Activated CD8-positive, alpha-beta memory T cell treated with anti-CD3 and anti-CD28 coated beads, Interleukin-2, amount 50 U/mL, for 1 hour (primary cell): ENCODE data around the gene NCEH1.
"Not testable (repeated sequence)": the region's sequence is repeated elsewhere in the genome, so short reads cannot be mapped to it uniquely, and the experiment has no call there.

Experiments
- DNase-seq: peaks from one replicate; pipeline ENCODE4 v3.0.0-alpha.2; 2020; ENCODE audit errors: extremely low read depth

Gene NCEH1

DNA sequence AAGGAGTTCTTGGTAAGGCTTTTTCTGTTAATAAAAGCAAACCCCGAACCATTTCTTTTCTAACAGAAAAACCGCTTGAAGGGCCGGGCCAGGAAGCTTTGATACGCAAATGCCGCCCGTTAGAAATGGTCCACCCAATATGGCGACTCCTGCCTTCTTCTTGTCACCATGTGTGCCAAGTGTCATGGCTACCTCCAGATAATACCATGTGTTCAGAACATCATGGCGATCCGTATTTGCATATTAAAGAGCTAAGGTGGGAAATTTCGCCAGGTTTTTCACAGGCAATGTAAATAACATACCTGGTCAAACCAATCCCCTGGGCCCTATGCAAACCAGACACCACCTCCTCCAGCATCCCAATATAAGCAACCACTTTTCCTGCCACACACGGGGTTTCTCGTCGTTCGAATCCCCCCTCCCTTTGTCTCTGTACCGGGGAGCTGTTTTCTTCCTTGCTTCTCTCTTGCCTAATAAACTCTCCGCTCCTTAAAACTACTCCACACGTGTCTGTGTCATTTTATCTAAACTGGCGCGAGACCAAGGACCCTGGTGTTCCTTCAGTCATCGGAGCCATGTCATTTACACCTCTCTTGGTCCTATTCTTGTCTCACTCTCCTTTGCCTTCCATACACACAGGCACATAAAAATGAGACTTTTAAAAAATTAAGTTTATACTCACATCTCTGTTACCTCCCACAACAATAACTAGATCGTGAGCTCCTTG, 34.5 kb downstream of the NCEH1 start:
- DNase-seq, result no peak

DNA sequence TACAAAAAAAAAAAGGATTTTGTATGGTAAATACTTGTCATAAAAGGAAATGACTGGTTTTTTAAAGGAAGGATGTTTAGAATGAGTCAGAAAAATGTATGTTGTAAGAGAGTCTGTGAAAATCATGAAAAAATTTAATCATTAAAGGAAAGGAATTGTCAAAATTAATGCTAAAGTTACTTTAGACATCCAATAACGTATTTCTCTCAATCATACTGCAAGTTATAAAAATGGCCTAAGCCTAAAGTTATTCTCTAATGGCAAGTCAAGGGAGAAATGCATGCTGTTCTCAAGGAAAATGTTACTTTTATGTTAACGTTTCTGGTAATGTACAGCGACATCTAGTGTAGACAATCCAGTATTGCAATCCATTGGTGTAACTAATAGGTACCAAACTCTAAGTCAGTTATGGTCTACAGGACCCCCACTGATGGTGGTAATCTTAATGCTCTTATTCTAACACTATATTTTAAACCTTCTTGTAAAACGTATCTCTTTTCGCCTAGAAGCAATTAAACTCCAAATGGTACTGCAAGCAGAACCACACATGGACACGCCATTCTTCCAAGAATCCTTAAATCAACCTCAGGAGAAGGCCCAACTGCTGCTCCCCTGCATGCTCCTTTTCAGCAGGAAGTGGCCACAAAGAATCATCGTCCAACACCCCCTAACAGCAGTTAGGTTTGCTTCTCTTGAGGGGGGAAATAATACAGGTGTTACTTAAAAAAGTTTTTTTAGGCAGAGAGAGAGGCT, 35.2 kb downstream of the NCEH1 start:
- DNase-seq, result no peak

DNA sequence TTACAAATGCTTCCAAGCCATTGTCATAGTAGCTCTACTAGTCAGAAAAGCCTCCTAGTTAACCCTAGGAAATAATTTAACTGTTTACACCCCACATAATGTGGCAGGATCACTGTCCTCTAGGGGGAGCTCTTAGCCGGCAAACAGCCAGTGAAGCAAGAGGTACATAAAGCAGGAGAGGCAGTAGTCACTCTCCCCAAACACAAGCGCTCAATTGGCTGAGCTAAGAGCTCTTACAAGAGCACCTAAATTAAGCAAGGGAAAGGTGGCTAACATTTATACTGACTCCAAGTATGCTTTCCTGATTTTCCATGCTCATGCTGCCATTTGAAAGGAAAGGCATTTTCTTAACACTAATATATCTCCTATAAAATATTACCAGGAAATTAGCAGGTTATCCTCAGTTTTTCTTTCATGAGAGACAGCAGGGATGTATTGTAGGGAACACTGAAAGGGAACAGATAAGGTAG, 37.6 kb downstream of the NCEH1 start:
- no peak for DNase-seq

DNA sequence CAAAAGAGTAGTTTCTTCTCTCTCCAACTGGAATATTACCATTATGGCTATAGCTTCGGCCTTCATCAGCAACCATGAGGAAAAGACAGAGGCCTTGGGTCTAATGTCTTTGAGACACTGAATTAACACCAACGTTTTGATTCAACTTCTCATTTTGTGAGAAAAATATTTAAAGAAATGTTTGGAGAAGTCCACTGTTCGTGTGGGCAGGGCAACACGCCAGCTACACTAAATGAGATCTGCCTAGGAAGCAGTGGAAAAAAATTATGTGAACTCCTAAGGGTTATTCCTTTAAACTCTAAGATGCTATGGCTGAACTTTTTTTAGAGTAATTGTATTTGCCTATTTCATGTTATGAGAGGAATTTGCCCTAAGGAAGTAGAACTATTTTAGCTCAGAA, 41.8 kb downstream of the NCEH1 start:
- no peak for DNase-seq

DNA sequence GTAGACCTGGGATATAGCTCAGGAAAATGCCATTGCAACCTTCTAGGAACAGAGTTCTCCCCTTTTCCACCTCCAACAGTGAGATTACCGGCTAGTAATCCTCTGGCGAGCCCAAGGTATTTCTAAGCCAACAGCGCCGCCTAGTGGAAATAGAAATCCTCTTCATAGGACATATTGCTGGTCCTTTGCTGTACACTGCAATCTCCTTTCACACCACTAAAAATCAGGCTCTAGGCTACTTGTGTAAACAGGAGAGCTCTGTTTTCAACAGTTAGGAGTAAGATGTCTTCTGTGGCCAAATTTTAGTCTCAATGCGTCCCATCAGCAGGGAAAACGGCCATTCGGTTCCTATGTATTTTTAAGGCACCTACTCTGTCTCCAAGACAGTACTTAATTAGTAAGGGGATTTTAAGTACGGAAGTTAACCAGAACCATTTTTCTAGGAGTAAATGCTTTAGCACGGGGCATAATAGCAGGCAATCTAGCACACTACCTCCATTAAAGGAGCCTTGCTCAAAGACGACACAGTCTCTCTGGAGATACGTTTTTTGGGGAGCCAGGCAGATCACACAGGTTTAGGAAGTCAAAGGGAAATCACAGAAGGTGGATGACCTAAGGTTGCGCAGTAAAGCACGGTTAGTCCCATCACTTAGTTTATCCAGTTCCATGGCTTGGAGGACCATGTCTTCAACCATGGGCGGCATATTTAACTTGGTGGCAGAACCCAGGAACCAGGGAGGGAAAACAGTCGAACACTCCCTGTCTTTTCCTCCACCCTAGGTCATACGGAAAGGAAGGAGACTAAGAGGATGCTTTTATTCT, 43.8 kb downstream of the NCEH1 start:
- DNase-seq, result peak; percentile 30

DNA sequence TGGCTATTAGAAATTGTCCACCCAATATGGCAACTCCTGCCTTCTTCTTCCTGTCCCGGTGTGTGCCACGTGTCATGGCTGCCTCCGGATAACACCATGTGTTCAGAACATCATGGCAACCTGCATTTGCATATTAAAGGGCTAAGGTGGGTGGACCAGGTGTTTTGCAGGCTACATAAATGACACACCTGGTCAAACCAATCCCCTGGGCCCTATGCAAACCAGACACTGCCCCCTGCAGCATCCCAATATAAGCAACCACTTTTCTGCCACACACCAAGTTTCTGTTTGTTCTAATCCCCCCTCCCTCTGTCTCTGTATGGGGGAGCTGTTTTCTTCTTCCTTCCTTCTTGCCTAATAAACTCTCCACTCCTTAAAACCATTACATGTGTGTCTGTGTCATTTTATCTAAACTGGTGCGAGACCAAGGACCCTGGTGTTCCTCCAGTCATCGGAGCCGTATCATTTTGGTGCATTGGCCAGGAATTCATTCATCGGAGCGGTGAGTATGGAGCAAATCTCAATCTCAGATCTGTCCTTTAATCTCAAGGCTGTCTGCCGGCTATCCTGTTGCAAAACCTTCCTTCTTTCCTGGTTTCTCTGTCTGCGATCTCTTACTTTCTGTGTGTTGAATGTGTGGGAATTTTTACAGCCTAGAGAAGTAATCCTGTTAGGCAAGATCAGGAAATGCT, 44.5 kb downstream of the NCEH1 start:
- no peak for DNase-seq

DNA sequence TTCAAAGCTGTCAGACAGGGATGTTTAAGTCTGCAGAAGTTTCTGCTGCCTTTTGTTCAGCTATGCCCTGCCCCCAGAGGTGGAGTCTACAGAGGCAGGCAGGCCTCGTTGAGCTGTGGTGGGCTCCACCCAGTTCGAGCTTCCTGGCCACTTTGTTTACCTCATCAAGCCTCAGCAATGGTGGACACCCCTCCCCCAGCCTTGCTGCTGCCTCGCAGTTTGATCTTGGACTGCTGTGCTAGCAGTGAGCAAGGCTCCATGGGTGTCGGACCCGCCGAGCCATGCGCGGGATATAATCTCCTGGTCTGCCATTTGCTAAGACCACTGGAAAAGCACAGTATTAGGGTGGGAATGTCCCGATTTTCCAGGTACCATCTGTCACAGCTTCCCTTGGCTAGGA, 45.4 kb downstream of the NCEH1 start:
- DNase-seq, result not testable (repeated sequence)

DNA sequence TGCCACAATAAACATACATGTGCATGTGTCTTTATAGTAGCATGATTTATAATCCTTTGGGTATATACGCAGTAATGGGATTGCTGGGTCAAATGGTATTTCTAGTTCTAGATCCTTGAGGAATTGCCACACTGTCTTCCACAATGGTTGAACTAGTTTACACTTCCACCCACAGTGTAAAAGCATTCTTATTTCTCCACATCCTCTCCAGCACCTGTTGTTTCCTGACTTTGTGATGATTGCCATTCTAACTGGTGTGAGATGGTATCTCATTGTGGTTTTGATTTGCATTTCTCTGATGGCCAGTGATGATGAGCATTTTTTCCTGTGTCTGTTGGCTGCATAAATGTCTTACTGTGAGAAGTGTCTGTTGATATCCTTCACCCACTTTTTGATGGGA, 50.4 kb downstream of the NCEH1 start:
- DNase-seq, result not testable (repeated sequence)

DNA sequence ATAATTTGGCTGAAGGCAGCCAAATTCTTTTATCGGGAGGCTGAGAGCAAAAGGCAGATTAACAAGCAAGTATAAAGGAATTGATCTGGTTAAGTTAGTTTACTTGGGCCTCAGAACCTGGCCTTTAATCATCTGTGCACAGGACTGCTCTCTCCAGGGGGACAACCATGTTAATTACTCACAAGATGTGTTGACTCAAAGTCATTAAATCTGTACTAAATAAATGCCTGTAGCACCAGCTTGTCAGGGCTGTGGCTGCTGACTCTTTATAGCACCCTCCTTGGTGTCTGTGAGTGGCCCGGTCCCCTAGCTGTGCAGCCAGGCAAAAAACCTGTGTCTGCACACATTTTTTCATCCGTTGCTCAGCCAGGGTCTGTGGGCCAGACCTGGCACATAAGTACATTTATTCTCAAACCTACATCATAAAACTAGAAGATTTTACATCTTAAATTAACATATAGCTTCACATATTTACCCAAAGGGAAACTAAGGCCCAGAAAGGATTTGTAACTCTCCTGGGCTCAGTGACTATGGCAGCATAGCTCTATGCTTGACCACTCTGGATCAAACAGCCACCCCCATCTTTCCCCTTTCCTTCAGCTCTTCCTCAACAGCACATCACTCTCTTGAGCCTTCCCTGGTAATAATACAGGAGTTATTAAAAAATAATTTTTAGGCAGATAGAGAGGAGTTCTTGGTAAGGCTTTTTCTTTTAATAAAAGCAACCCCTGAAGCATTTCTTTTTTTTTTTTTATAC, 51.4 kb downstream of the NCEH1 start:
- no peak for DNase-seq

DNA sequence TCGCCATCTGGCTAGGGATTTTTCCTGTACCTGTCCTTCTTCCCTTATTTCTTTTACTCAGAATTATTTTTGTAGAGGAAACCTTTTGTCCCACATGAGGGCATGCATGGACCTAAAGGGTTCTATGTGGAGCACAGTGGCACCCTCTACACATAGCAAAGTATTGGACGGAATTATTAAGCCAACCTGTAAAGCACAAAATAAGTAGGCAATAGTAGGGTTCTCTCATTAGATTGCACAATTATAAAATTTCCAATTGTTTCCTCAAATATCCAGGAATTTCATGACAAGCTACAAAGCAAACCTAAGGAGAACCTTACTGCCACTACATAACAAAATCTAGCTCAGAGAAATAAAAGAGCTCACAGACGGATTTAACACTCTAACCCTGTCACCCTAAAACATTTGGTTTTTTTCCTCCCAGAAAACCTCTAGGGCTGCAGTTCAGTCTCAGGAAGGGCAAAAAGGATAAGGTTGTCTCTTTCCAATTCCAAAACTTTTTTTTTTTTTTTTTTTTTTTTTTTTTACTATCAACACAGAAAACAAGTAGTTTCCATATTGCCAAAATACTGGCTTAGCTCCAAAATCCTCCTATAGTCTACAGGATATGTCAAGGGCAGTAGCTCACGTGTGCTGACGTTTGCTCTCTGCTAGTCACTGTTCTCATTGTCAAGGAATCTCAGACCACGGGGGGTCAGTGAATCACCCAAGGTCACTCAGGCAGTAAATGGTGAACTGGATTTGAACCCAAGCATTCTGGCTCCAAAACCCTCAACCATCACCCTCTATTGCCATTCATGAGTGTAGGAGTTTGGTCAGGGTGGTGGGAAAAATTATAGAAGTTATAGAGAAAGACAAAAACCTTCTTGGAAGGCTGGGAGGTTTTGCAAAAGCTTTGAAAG, 52.3 kb downstream of the NCEH1 start:
- DNase-seq, result no peak

DNA sequence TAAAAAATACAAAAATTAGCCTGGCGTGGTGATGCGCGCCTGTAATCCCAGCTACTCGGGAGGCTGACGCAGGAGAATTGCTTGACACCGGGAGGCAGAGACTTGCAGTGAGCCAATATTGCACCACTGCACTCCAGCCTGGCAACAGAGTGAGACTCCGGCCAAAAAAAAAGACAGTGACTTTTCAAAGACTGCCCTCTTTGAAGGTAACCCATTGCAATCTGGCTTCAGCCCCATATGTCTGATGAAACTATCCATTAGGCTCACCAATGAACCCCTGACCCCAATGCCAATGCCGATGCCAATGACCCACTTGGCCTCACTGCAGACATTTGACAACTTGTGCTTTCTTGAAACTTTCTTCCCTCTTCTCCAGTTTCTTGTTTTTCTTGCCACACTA, 54.3 kb downstream of the NCEH1 start:
- no peak for DNase-seq

DNA sequence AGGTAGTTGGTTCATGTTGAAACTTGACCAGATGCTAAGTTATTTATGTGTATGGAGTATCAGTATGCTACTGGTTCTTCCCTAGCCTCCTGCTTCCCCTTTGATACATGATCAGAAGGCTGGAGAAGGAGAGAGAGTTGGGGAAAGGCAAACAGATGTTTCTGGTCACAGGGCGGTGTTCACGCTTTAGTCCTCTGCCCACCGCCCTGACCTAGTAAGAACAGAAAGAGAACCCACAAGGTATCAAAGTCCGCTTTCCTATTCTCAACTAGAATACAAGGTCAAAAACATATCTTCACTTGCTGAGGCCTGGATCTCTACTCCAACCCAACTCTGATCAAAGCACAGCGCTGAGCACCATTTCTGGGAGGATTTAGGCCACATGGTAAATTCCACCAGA, 55.5 kb downstream of the NCEH1 start:
- DNase-seq, result no peak

DNA sequence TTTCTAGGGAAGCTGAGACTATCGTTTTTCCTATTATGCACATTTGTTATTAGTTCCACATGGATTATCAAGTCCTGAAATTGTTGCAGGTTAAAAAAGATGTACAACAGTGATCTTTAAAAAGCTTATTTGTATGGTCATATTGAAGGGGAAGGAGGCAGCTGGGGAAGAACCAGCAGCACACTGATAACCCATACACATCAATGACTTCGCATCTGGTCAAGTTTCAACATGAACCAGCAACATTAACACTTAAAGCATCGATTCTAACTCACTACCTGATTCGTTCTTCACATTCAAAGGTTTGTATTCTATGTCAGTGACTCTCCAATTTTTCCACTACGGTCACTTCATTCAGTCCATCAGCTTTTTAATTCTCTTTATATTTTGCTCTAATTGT, 56.4 kb downstream of the NCEH1 start:
- no peak for DNase-seq

DNA sequence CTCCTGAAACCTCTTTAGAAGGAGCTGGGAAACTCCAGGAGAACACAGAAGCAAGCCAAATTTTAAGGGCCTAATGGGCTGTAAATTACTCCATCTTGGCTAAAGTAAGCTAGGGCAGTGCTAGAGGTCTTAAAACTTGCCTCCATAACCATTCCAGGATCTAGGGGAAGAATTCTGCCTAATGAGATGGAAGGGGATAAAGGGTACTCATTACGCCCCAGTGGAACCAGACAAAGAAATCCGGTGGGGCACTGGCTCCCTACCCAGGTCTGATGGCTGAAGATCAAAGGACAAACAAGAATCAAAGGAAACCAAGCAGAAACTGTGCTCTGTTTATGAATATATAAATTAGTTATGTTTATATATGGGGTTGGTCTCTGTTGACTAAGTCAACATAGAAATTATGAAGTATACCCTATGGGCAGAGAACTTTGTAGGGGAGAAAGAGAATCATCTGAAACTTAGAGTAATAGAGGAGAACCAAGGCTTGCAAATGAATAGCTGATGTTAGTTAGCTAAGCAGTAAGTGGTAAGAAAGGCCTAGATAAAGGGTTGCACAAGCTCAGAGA, 57.8 kb downstream of the NCEH1 start:
- DNase-seq, result no peak

DNA sequence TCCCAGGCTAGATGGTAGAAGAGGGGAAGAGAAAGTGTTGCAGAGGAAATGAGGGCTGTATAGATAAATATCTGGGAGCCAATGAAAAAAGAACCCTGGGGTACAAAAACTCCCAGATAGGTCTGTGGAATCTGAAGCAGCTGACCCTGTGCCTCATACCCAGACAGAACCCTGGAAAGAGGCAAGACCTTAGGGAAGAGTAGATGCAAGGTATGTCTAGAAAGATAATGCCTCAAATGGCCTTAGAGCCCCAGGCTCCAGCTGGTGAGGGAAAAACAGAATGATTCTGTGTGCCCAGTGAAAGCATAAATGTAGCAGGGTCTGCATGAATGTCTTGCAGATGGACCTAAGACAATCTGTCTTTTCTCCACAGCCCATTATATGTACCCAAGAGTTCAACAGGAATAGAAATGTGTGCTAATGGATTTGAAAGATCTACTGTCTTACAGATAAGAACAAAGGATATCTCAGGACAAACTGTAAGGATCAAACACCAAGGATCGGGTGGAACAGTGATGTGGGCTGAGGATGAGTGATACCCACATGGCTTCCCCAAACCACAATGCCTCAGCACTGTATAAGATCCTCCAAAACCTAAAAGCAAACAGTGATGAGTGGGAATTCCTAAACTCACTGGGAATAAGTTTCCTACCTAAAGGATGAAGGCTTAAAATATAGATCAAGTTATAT, 58.8 kb downstream of the NCEH1 start:
- no peak for DNase-seq

DNA sequence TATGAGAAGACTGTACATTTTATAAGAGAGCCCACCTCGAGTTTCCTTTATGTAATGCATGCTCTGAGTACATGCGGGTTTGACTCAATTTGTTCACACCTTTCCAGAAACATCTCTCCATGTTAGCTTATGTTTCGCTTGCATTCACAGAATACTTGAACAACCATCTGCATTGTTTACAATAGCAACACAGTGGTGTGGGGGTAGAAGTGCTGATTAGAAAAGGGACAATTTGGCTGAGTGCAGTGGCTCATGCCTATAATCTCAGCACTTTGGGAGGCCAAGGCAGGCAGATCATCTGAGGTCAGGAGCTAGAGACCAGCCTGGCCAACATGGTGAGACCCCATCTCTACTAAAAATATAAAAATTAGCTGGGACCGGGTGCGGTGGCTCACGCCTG, 60.9 kb downstream of the NCEH1 start:
- DNase-seq, result no peak

DNA sequence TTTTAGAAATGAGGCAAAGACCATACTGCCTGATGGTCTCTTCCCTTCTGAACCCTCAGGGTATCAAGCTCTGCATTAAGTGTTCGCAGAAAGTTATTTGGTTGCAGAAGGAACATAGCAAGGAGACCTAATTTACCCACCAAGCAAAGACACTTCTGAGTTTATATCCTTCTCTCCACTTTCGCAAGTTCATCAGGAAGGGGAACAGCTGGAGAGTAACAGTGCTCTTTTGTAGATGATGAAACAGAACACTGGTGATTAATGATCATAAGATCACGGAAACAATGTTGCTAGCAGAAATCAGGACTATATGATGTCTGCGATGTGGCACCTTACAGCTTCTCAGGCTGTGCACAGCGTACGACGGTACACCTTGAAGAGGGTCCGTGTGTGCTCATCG, 62.1 kb downstream of the NCEH1 start:
- no peak for DNase-seq

DNA sequence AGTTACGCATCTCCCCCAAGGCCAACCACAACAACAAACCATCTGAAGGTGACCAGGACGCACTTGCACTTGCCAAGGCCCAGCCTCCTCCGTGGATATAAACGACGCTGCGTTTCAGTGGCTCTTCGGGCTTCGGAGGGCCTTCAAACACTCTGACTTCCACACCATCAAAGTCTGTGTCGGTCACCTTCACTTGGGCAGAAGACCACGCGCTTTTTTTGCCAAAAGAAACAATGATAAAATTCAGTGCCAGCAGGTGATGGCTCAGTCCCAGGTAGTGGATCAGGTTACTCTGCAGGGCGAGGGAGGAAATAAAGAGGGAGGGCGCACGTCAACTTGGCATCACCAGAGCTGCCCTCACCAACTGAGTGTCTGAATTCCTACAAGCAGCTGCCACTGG, 63.0 kb downstream of the NCEH1 start:
- no peak for DNase-seq

DNA sequence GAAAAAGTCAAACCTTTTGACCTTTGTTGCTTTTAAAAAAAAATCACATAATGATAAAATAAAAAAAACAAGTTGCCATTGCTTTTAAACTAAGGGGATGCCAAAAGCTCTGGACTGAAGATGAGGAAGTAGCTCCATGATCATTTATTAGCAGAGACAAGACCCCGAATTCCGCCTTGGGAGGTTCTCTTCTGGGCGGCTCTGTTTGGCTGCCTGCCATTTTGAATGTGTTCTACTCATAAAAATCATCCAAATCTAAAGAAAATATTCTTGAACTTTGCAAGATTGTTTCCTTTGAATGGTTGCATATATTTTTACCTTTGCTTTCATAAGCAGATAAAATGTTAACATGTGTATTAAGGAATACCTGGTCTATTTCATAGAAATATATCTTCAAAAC, 63.8 kb downstream of the NCEH1 start:
- no peak for DNase-seq
